Bronchial epithelial cell (primary cell): ENCODE data around the gene RNF26. TPM values are rescaled to one million over a fixed set of nuclear protein-coding genes. Genes with fewer than 3 reads are reported as not detected.

Source experiments
- DNase-seq: peaks from one replicate; pipeline ENCODE4 v3.0.0-alpha.2; 2010; ENCODE audit warnings: low read depth
- FAIRE-seq: peaks from 2 replicates; lab custom pipeline; 2011; peaks lifted over from hg19 to GRCh38; lab: Jason Lieb, UNC
- H3K27me3 ChIP-seq: 2 replicates; pipeline ENCODE4 v1.5.1; 2011; ENCODE audit warnings: low read length; ENCODE audit not compliant: control insufficient read depth, insufficient read depth
- H3K36me3 ChIP-seq: 2 replicates; pipeline ENCODE4 v1.5.1; 2011; ENCODE audit warnings: low read length; ENCODE audit not compliant: control insufficient read depth, insufficient read depth
- H3K4me3 ChIP-seq: 2 replicates; pipeline ENCODE4 v1.5.1; 2011; ENCODE audit warnings: mild to moderate bottlenecking, low read depth, low read length, control low read depth
- CTCF ChIP-seq: IDR thresholded peaks from 2 replicates; pipeline ENCODE4 v1.5.1; 2011; ENCODE audit warnings: mild to moderate bottlenecking, moderate library complexity, low read length, control low read depth, inconsistent platforms; ENCODE audit not compliant: insufficient read depth, severe bottlenecking
- total RNA-seq: library from RNA; depleted of rRNA; stranded (reverse); fragments of >200 nt; gene quantifications from 2 replicates; pipeline ENCODE4 v1.2.1, GENCODE V29; 2014

Gene RNF26
- total RNA-seq, 1 donor from 2014 or later = 2.4 TPM

GRCh38 chr11:119362741-119363080 is 28.4 kb downstream of the RNF26 start:
- Histone ChIP-seq H3K27me3 (no peaks in the 10 kb centered on the region), H3K36me3 (no peaks in the 10 kb centered on the region), H3K4me3 (no peak overlapping the region)
- FAIRE-seq = peak; percentile 50
- DNase-seq = no peak
- no peak for TF ChIP-seq CTCF

GRCh38 chr11:119363081-119363850 is 28.9 kb downstream of the RNF26 start:
- no peak for DNase-seq
- Histone ChIP-seq H3K27me3 (no peaks in the 10 kb centered on the region), H3K4me3 (peak overlapping the region; percentile 43), H3K36me3 (no peaks in the 10 kb centered on the region)
- FAIRE-seq = no peak
- no peak for TF ChIP-seq CTCF

- H3K27me3 ChIP-seq = no peaks in the 10 kb centered on the region
- TF ChIP-seq CTCF = no peak
- peak overlapping the region; percentile 43 for H3K4me3 ChIP-seq
- no peak for FAIRE-seq
- H3K36me3 ChIP-seq = no peaks in the 10 kb centered on the region
- no peak for DNase-seq
Observed at GRCh38 chr11:119363851-119364590, 29.7 kb downstream of the RNF26 start.

- no peak for TF ChIP-seq CTCF
- H3K27me3 ChIP-seq = no peaks in the 10 kb centered on the region
- no peaks in the 10 kb centered on the region for H3K36me3 ChIP-seq
- H3K4me3 ChIP-seq = no peak overlapping the region
- DNase-seq = no peak
- no peak for FAIRE-seq
Observed at GRCh38 chr11:119365071-119365591, 30.8 kb downstream of the RNF26 start.

- DNase-seq (no peak), FAIRE-seq (no peak)
- no peaks in the 10 kb centered on the region for H3K36me3 ChIP-seq
- H3K4me3 ChIP-seq = no peak overlapping the region
- TF ChIP-seq CTCF = no peak
- H3K27me3 ChIP-seq = no peaks in the 10 kb centered on the region
Observed at GRCh38 chr11:119366690-119367620, 32.6 kb downstream of the RNF26 start.
